ENCODE measurements around the gene RABAC1.
"Not testable (repeated sequence)": the region's sequence is repeated elsewhere in the genome, so short reads cannot be mapped to it uniquely, and the experiment has no call there.

The RABAC1 gene, protein sequence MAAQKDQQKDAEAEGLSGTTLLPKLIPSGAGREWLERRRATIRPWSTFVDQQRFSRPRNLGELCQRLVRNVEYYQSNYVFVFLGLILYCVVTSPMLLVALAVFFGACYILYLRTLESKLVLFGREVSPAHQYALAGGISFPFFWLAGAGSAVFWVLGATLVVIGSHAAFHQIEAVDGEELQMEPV

DNA sequence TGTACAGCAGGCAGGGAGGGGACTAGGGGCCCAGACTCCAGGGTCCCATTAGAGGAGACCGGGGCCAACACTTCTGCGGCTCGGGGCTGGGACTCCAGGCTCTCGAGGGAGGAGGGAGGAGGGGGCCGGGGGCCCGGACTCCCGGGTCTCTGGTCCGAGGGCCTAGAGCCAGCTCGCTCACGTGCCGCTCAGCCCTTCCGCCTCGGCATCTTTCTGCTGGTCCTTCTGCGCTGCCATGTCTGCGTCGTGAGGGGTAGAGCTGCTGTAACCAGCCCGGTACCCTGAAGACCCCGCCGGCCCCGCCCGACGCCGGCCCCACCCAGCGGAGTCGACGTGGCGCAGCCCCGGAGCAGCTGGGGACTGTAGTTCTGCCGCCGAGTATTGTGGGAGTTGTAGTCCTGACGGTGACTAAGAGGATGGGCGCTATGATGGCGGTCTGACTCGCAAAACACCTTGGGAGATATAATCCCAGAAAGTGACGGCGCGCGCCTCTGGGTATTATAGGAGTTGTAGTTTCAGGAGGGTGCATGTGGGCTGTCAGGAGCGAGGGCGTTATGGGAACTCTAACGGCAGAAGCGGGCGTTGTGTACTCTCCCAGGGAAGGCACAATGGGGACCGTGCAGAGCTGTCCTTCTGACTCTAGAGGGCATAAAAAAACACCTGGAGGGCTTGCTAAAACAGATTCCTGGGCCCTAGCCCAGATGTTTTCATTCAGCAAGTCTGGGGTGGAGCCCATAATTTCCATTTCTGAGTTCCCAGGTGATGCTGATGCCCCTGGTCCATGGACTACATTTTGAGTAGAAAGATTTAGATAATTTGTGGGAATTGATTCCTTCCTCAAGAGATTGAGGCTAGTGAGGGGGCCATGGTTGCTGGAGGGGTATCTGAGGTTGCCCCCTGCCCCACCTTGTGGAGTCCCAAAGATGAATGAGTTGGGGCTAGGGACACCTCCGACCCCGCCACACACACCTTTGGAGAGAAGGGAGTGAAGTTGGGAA, at the start of gene RABAC1:
TSS of gene RABAC1 (minus strand) at position 266 of the 998 bp plus-strand sequence. CDS start at position 237, 29 bp downstream.
- peak; percentile 75 to 86 (median 83) for DNase-seq (ENCODE audit: low read depth in 3 of 3)

GRCh38 chr19:42006569-42006968, 47.4 kb upstream of the RABAC1 start:
- DNase-seq (ENCODE audit: low read depth in 3 of 3) = no peak

GRCh38 chr19:42005504-42005903, 46.4 kb upstream of the RABAC1 start:
- no peak for DNase-seq (ENCODE audit: low read depth in 3 of 3)

DNA sequence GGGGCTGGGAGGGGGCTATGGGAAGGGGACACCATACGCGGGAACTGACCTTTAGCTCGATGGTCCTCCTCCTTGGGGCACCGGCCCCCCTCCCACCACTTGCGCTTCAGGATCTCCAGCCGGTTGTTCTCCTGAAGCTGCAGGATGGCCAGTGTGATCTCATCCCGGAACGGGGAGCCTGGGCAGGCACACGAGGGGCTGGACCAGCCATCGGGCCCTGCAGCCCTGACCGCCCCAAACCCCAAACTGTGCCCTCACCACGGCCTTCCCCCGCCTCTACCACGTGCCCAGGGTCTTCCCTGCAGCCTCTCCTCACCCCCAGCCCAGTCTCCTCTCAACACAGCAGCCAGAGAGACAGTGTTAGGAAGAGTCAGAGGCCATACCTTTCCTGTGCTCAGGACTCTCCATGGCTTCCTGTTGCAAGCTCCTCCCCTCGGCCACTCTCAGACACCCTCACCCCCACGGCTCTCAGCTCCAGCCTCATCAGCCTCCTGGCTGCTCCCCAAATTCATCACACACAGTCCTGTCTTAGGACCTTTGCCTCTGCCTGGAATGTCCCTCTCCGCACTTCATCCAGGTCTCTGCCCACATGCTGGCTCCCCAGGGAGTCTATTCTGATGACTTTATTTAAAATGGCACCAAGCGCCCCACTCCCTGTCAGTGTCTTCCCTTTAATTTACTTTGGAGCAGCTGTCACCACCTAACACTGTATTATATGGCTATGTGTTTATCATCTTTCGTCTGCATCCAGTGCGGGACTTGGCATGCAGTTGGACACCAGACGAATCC, 44.6 kb upstream of the RABAC1 start:
- no peak for DNase-seq (ENCODE audit: low read depth in 3 of 3)

- DNase-seq (ENCODE audit: low read depth in 3 of 3) = no peak
Measured at GRCh38 chr19:41999878-42000208, 40.7 kb upstream of the RABAC1 start.

DNA sequence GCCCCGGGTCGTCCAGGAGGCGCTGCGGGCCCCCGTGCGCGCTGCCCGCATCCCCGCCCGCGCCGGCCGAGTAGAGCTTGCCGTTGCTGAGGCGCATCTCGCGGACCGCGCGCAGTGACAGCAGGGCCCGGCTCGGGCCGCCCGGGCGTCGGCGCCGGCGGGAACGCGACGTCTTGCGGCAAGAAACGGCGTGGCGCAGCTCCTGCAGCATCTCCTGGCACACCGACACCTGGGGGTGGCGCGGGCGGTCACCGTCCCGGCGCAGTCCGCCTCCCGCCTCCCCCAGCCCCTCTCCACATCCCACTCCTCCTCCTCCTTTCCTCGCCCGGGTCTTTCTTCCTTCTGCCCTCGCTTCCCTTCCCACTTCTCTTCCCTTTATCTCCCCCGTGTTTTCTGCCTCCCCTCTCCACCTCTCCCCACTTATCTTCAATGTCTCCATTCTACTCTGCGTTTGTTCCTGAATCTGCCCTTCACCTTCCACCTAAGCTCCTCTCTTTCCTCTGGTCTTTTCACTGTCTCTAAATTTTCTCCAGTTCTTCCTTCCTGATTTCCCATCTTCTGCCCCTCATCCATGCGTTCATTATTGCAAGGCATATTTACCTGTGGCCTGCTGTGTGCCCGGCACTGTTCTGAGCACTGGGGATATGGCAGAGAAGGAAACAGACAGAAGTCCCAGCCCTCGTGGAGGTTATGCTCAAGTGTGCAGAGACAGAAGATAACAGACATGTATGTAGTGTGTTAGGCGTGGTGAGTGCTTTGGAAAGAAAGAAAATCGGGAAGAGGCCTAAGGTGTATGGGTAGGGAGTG, 40.2 kb upstream of the RABAC1 start:
- peak in 1 of 3 experiments; percentile 18 for DNase-seq (ENCODE audit: low read depth in 3 of 3)

GRCh38 chr19:41998246-41999020, 39.3 kb upstream of the RABAC1 start:
- peak in 1 of 3 experiments; percentile 53 for DNase-seq (ENCODE audit: low read depth in 3 of 3)

- no peak for DNase-seq (ENCODE audit: low read depth in 3 of 3)
Measured at GRCh38 chr19:41997851-41998229, 38.7 kb upstream of the RABAC1 start.

DNA sequence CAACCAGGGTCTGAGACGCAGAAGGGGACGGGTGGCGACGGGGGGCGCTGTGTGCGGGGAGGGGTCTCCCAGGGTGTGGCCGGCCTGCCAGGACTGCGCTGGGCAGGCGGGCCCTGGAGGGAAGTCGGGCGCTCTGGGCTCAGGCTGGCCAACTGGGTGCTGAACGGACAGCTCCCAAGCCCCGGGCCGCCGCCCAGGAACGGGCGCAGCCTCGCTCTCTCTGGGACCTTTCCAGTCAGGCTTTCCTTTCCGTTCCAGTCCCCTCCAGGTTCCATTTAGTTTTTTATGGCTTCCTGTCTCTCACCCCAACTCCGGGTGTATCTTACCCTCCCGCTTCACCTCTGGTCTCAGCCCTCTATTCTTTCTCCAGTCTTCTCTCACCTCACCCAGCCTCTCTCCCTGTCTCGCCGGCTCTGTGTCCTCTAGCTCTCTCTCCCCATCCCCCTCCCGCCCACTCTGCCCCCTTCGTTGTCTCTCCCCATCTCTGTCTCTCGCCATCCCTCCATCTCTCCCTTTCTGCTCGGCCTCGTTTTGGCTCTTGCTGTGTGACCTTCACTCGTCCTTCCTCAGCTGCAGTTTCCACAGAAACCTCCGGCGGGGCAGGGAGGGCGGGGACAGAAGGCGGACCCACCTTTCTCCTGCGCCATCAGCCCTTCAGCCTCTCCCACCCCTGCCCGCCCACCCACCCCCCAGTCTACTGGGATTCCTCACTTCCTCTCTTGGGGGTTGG, 38.2 kb upstream of the RABAC1 start:
- peak in 1 of 3 experiments; percentile 30 for DNase-seq (ENCODE audit: low read depth in 3 of 3)

- no peak for DNase-seq (ENCODE audit: low read depth in 3 of 3)
Measured at GRCh38 chr19:41995959-41996797, 37.1 kb upstream of the RABAC1 start.

GRCh38 chr19:41994994-41995958, 36.2 kb upstream of the RABAC1 start:
- no peak for DNase-seq (ENCODE audit: low read depth in 3 of 3)

GRCh38 chr19:41994521-41994971, 35.4 kb upstream of the RABAC1 start:
- no peak for DNase-seq (ENCODE audit: low read depth in 3 of 3)

GRCh38 chr19:41993612-41994483, 34.7 kb upstream of the RABAC1 start, which contains the start of gene ATP1A3:
ATP1A3 (minus strand) TSS chr19:41994230; CDS start chr19:41994076, 154 bp downstream.
- peak in 2 of 3 experiments; percentile 31 to 52 for DNase-seq (ENCODE audit: low read depth in 3 of 3)

- DNase-seq (ENCODE audit: low read depth in 3 of 3) = not testable (repeated sequence)
Measured at GRCh38 chr19:41991925-41992569, 32.9 kb upstream of the RABAC1 start.

DNA sequence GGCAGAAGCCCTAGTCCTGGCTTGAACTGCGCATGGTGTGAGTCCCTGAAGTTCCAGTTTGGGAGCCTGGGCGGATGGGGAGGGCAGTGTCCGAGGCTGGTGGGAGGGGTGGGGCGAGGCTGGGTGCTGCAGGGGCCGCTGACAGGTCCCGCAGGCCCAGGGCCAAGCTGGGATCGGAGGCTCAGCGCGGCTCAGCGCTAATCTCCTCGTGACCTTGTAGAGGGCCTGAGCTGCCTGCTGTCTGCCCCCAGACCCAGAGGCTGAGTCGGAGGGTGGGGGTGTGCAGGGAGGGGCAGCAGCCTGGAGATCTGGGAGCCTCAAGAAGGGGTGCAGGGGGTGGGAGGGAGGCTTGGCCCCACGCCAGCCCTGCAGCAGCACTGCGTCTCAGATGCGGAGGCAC, 31.9 kb upstream of the RABAC1 start:
- no peak for DNase-seq (ENCODE audit: low read depth in 3 of 3)

GRCh38 chr19:41990615-41991014, 31.5 kb upstream of the RABAC1 start:
- no peak for DNase-seq (ENCODE audit: low read depth in 3 of 3)
